Panc1 (cell line): ENCODE data around the gene EYA3. TPM values are rescaled to one million over a fixed set of nuclear protein-coding genes. Genes with fewer than 3 reads are reported as not detected.

ENCODE experiments used
- ATAC-seq: fragments of 200-7000 bp; cut with Tn5 transposase; 2 replicates; pipeline ENCODE4 v1.9.1; 2020; ENCODE audit warnings: mild to moderate bottlenecking, moderate library complexity
- BruUV-seq: library from RNA; stranded (reverse); fragments of 400-500 nt; replicated peaks from 2 replicates; lab custom pipeline; 2021; lab: Mats Ljungman, UMichigan
- CTCF ChIA-PET: fragments of 300-600 bp; sonication (Branson Sonifier 250); formaldehyde crosslinking; loops from one replicate; lab custom pipeline; 2022; ENCODE audit warnings: antibody characterized with exemption; lab: Charles Lee
- POLR2A ChIA-PET: fragments of 300-600 bp; sonication (Branson Sonifier 250); formaldehyde crosslinking; loops from one replicate; lab custom pipeline; 2022; ENCODE audit warnings: antibody characterized with exemption; lab: Charles Lee
- DNase-seq: peaks from one replicate; pipeline ENCODE4 v3.0.0-alpha.2; 2010; ENCODE audit warnings: low read depth, low spot score
- H3K27ac ChIP-seq: 2 replicates; pipeline ENCODE4 v1.5.1; 2011; ENCODE audit warnings: mild to moderate bottlenecking, low read length, inconsistent platforms
- H3K27me3 ChIP-seq: fragments of 200-500 bp; sonication (Bioruptor generic); 2 replicates; pipeline ENCODE4 v1.6.0; 2014; ENCODE audit warnings: low read length, inconsistent platforms; ENCODE audit not compliant: control insufficient read depth, insufficient read depth
- H3K36me3 ChIP-seq: fragments of 200-500 bp; sonication (Bioruptor generic); 2 replicates; pipeline ENCODE4 v1.5.1; 2014; ENCODE audit warnings: inconsistent platforms, mild to moderate bottlenecking, low read length, moderate library complexity; ENCODE audit not compliant: control insufficient read depth, insufficient read depth
- H3K4me1 ChIP-seq: 2 replicates; pipeline ENCODE4 v1.5.1; 2011; ENCODE audit warnings: inconsistent platforms, mild to moderate bottlenecking, low read length, moderate library complexity; ENCODE audit not compliant: control insufficient read depth, insufficient read depth
- H3K4me3 ChIP-seq, 2 experiments: 2 replicates each; pipeline ENCODE4 v1.5.1; 2011 to 2012; ENCODE audit warnings: low read depth in 2 of 2, low read length in 2 of 2, mild to moderate bottlenecking in 2 of 2, inconsistent platforms in 1 of 2, moderate library complexity in 1 of 2
- H3K9me3 ChIP-seq: fragments of 200-500 bp; sonication (Bioruptor generic); 2 replicates; pipeline ENCODE4 v1.5.1; 2014; ENCODE audit warnings: low read depth, mild to moderate bottlenecking, inconsistent platforms, low read length, moderate library complexity; ENCODE audit not compliant: control insufficient read depth, insufficient read depth
- POLR2AphosphoS5 ChIP-seq: IDR thresholded peaks from 2 replicates; pipeline ENCODE4 v1.6.1; 2012; ENCODE audit warnings: mild to moderate bottlenecking, low read depth, low read length, moderate library complexity
- REST ChIP-seq, 2 experiments: IDR thresholded peaks; 2 replicates each; pipeline ENCODE4 v1.6.1; 2011 to 2012; ENCODE audit warnings: low read depth in 2 of 2, control low read depth in 1 of 2, low read length in 1 of 2, mild to moderate bottlenecking in 1 of 2, moderate library complexity in 1 of 2; ENCODE audit not compliant: insufficient read depth in 1 of 2
- SIN3A ChIP-seq: IDR thresholded peaks from 2 replicates; pipeline ENCODE4 v1.6.1; 2012; ENCODE audit warnings: low read depth, mild to moderate bottlenecking, low read length, moderate library complexity, borderline replicate concordance; ENCODE audit not compliant: insufficient read depth
- TCF7L2 ChIP-seq: IDR thresholded peaks from 2 replicates; pipeline ENCODE4 v1.6.1; 2011; ENCODE audit warnings: mild to moderate bottlenecking, low read depth, low read length, inconsistent platforms
- in situ Hi-C: cut with HindIII; loops from 2 replicates; pipeline ENCODE4 v1.10.0; 2016; ENCODE audit warnings: low sequenced_read_pairs, low pct_unique_long_range_greater_than_20kb
- intact Hi-C: fragments of 100-400 bp; cut with micrococcal nuclease; formaldehyde crosslinking; loops from one replicate; pipeline ENCODE4 v1.10.0; 2022; ENCODE audit not compliant: unreplicated experiment
- total RNA-seq: library from RNA; stranded (reverse); gene quantifications from one replicate; pipeline ENCODE4 v1.2.1, GENCODE V29; 2021; ENCODE audit not compliant: unreplicated experiment
- TF ChIP-seq, protein P1 (sequence below): fragments of 450-650 bp; IDR thresholded peaks from 2 replicates; pipeline ENCODE4 v1.5.1; 2017; ENCODE audit warnings: mild to moderate bottlenecking

EYA3 gene
- total RNA-seq, 1 experiment from 2014 or later, result 17.5 TPM

- intact Hi-C loops, result no loop called here
- Histone ChIP-seq H3K36me3 (no peaks in the 10 kb centered on the region; the same call in 1 of the 2 replicates), H3K4me1 (no peaks in the 10 kb centered on the region), H3K27me3 (no peaks in the 10 kb centered on the region), H3K27ac (no peak overlapping the region), H3K4me3 (no peak overlapping the region), H3K9me3 (no peaks in the 10 kb centered on the region)
- BruUV-seq, result no TSS peak
- ATAC-seq (no peak), DNase-seq (no peak)
- ChIA-PET POLR2A (no interaction called here), CTCF (interaction anchor here (0.6 kb wide), 1 partner anchor 39 kb away, joined by 3 read pairs; no protein-coding TSS in a partner anchor)
- no peak for TF ChIP-seq TCF7L2
- TF ChIP-seq, protein P1, sequence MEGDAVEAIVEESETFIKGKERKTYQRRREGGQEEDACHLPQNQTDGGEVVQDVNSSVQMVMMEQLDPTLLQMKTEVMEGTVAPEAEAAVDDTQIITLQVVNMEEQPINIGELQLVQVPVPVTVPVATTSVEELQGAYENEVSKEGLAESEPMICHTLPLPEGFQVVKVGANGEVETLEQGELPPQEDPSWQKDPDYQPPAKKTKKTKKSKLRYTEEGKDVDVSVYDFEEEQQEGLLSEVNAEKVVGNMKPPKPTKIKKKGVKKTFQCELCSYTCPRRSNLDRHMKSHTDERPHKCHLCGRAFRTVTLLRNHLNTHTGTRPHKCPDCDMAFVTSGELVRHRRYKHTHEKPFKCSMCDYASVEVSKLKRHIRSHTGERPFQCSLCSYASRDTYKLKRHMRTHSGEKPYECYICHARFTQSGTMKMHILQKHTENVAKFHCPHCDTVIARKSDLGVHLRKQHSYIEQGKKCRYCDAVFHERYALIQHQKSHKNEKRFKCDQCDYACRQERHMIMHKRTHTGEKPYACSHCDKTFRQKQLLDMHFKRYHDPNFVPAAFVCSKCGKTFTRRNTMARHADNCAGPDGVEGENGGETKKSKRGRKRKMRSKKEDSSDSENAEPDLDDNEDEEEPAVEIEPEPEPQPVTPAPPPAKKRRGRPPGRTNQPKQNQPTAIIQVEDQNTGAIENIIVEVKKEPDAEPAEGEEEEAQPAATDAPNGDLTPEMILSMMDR, result no peak
- no peak for TF ChIP-seq REST (IDR thresholded peaks at IDR 0.05; ENCODE audit: insufficient read depth in 1 of 2, low read depth in 2 of 2, low read length in 1 of 2)
- TF ChIP-seq POLR2AphosphoS5, result no peak
- no peak for TF ChIP-seq SIN3A
- in situ Hi-C loops, result no loop called here
Observed at GRCh38 chr1:27967884-27968466, 120.4 kb downstream of the EYA3 start.

- Histone ChIP-seq H3K4me3 (no peak overlapping the region), H3K36me3 (no peaks in the 10 kb centered on the region; the same call in 1 of the 2 replicates), H3K27ac (no peak overlapping the region), H3K9me3 (no peaks in the 10 kb centered on the region), H3K27me3 (no peaks in the 10 kb centered on the region), H3K4me1 (no peaks in the 10 kb centered on the region)
- ATAC-seq (0 out of 2 replicates have a peak, but pooled peaks have one; percentile 7), DNase-seq (no peak)
- in situ Hi-C loops (no loop called here), intact Hi-C loops (no loop called here)
- ChIA-PET CTCF (no interaction called here), POLR2A (no interaction called here)
- TF ChIP-seq, protein P1, result no peak
- TF ChIP-seq TCF7L2 (no peak), POLR2AphosphoS5 (no peak), SIN3A (no peak), REST (IDR thresholded peaks at IDR 0.05; ENCODE audit: insufficient read depth in 1 of 2, low read depth in 2 of 2, low read length in 1 of 2) (no peak)
- TSS peak; percentile 46 for BruUV-seq
Observed at GRCh38 chr1:27967106-27967883, 121.1 kb downstream of the EYA3 start.
